K562 (cell line): ENCODE results near the gene HEMK1. TPM values are rescaled to one million over a fixed set of nuclear protein-coding genes. Genes with fewer than 3 reads are reported as not detected.

Source experiments
- ATF1 ChIP-seq, 2 experiments: fragments of 450-650 bp in 1 of 2; IDR thresholded peaks; 2 replicates each; pipeline ENCODE4 v1.6.1; 2016; ENCODE audit warnings: missing compliant biosample characterization in 1 of 2, missing genetic modification characterization in 1 of 2
- CBFB ChIP-seq: sonication (generic); formaldehyde crosslinking; IDR thresholded peaks from 2 replicates; pipeline ENCODE4 v1.4.0; 2020; ENCODE audit warnings: mild to moderate bottlenecking, missing genetic modification reagents
- L3MBTL2 ChIP-seq: fragments of 450-650 bp; IDR thresholded peaks from 2 replicates; pipeline ENCODE4 v1.6.1; 2016; ENCODE audit warnings: mild to moderate bottlenecking, moderate library complexity
- MAZ ChIP-seq, 2 experiments: fragments of 450-650 bp in 1 of 2; sonication (generic) in 1 of 2; formaldehyde crosslinking; IDR thresholded peaks in 1 of 2; conservative IDR thresholded peaks in 1 of 2; 2 replicates each; pipeline versions ENCODE4 v1.4.0 to v1.5.0; 2020; ENCODE audit warnings: mild to moderate bottlenecking in 1 of 2, missing genetic modification reagents in 1 of 2
- PURB ChIP-seq: sonication (generic); formaldehyde crosslinking; IDR thresholded peaks from 2 replicates; pipeline ENCODE4 v1.9.0; 2021; ENCODE audit warnings: low read depth, mild to moderate bottlenecking, missing genetic modification reagents
- RBBP5 ChIP-seq: fragments of 200-600 bp; sonication (generic); IDR thresholded peaks from 2 replicates; pipeline ENCODE4 v1.6.1; 2012; ENCODE audit warnings: borderline replicate concordance, mild to moderate bottlenecking, low read length, control low read depth, inconsistent platforms; ENCODE audit not compliant: insufficient read depth, poor library complexity, severe bottlenecking
- TCF7L2 ChIP-seq: fragments of 150-350 bp; IDR thresholded peaks from 2 replicates; pipeline ENCODE4 v1.6.1; 2016; ENCODE audit warnings: low read depth, mild to moderate bottlenecking, low read length, moderate library complexity
- ZFX ChIP-seq: sonication (generic); formaldehyde crosslinking; IDR thresholded peaks from 2 replicates; pipeline ENCODE4 v1.8.0; 2022; ENCODE audit warnings: mild to moderate bottlenecking, missing genetic modification reagents, moderate library complexity
- ZHX1 ChIP-seq: fragments of 150-350 bp; conservative IDR thresholded peaks from 2 replicates; pipeline ENCODE4 v1.6.1; 2014; ENCODE audit warnings: low read length
- ZNF644 ChIP-seq: fragments of 200-800 bp; sonication (Bioruptor generic); IDR thresholded peaks from 2 replicates; pipeline ENCODE4 v1.6.1; 2016; ENCODE audit warnings: low read depth, missing genetic modification characterization, missing compliant biosample characterization
- ZNF830 ChIP-seq: fragments of 250-450 bp; sonication (Bioruptor Pico); IDR thresholded peaks from 2 replicates; pipeline ENCODE4 v1.5.0; 2021; ENCODE audit warnings: mild to moderate bottlenecking
- polyA plus RNA-seq, 8 experiments: library from polyadenylated mRNA; depleted of rRNA in 4 of 8; stranded (reverse) in 5 of 8; unstranded in 3 of 8; fragments of >200 nt; fragmentation: Nextera tagmentation in 2 of 8; fragmentation: Illumina TruSeq in 1 of 8; extraction: Ambion mirVana in 2 of 8; extraction: Trizol in 1 of 8; gene quantifications; 2 replicates each; pipeline versions ENCODE4 v1.2.1 to v1.2.3, GENCODE V29; 2011 to 2014; ENCODE audit warnings: inconsistent platforms in 1 of 8, missing spikeins in 1 of 8
- total RNA-seq, 7 experiments: library from RNA; depleted of rRNA in 6 of 7; stranded (reverse); fragments of >200 nt in 6 of 7; fragmentation: Illumina TruSeq in 2 of 7; extraction: Trizol in 2 of 7; gene quantifications; 2 replicates each; pipeline versions ENCODE4 v1.2.1 to v1.2.3, GENCODE V29; 2011 to 2021; ENCODE audit warnings: low replicate concordance in 1 of 7
- TF ChIP-seq, protein P1 (sequence below): sonication (generic); formaldehyde crosslinking; IDR thresholded peaks from 2 replicates; pipeline ENCODE4 v1.8.0; 2022; ENCODE audit warnings: mild to moderate bottlenecking, missing genetic modification reagents
- TF ChIP-seq, protein P2 (sequence below): sonication (generic); formaldehyde crosslinking; IDR thresholded peaks from 2 replicates; pipeline ENCODE4 v1.8.0; 2022; ENCODE audit warnings: missing genetic modification reagents, mild to moderate bottlenecking, borderline replicate concordance
- TF ChIP-seq, protein P3 (sequence below): sonication (generic); formaldehyde crosslinking; IDR thresholded peaks from 2 replicates; pipeline ENCODE4 v1.8.0; 2022; ENCODE audit warnings: mild to moderate bottlenecking, missing genetic modification reagents

The HEMK1 gene
- total and polyA plus RNA-seq, 9 of the 15 experiments (the other 6 are each of a cell fraction or from before 2014, with no cell fraction given) = 2.0 to 16.8 (median 11.4) TPM

- TF ChIP-seq, protein P1, sequence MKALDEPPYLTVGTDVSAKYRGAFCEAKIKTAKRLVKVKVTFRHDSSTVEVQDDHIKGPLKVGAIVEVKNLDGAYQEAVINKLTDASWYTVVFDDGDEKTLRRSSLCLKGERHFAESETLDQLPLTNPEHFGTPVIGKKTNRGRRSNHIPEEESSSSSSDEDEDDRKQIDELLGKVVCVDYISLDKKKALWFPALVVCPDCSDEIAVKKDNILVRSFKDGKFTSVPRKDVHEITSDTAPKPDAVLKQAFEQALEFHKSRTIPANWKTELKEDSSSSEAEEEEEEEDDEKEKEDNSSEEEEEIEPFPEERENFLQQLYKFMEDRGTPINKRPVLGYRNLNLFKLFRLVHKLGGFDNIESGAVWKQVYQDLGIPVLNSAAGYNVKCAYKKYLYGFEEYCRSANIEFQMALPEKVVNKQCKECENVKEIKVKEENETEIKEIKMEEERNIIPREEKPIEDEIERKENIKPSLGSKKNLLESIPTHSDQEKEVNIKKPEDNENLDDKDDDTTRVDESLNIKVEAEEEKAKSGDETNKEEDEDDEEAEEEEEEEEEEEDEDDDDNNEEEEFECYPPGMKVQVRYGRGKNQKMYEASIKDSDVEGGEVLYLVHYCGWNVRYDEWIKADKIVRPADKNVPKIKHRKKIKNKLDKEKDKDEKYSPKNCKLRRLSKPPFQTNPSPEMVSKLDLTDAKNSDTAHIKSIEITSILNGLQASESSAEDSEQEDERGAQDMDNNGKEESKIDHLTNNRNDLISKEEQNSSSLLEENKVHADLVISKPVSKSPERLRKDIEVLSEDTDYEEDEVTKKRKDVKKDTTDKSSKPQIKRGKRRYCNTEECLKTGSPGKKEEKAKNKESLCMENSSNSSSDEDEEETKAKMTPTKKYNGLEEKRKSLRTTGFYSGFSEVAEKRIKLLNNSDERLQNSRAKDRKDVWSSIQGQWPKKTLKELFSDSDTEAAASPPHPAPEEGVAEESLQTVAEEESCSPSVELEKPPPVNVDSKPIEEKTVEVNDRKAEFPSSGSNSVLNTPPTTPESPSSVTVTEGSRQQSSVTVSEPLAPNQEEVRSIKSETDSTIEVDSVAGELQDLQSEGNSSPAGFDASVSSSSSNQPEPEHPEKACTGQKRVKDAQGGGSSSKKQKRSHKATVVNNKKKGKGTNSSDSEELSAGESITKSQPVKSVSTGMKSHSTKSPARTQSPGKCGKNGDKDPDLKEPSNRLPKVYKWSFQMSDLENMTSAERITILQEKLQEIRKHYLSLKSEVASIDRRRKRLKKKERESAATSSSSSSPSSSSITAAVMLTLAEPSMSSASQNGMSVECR = peak; percentile 58
- TF ChIP-seq RBBP5 (peak; percentile 47), MAZ (CRISPR knock-in tag; conservative IDR thresholded peaks at IDR 0.05 in 1 of 2, IDR thresholded peaks at IDR 0.05 in 1 of 2) (0 out of 4 replicates have a peak, but pooled peaks of 1 of the 2 experiments have one; percentile 20), L3MBTL2 (no peak), TCF7L2 (no peak), ZHX1 (no peak), ZNF830 (CRISPR knock-in tag) (no peak), ATF1 (CRISPR knock-in tag; IDR thresholded peaks at IDR 0.05) (no peak), ATF1 (tag; IDR thresholded peaks at IDR 0.05) (0 out of 2 replicates have a peak, but pooled peaks have one; percentile 26), PURB (CRISPR knock-in tag) (no peak), CBFB (peak; percentile 83; the same call in 1 of the 2 replicates), ZFX (CRISPR knock-in tag) (0 out of 2 replicates have a peak, but pooled peaks have one; percentile 16), ZNF644 (no peak)
- TF ChIP-seq, protein P2, sequence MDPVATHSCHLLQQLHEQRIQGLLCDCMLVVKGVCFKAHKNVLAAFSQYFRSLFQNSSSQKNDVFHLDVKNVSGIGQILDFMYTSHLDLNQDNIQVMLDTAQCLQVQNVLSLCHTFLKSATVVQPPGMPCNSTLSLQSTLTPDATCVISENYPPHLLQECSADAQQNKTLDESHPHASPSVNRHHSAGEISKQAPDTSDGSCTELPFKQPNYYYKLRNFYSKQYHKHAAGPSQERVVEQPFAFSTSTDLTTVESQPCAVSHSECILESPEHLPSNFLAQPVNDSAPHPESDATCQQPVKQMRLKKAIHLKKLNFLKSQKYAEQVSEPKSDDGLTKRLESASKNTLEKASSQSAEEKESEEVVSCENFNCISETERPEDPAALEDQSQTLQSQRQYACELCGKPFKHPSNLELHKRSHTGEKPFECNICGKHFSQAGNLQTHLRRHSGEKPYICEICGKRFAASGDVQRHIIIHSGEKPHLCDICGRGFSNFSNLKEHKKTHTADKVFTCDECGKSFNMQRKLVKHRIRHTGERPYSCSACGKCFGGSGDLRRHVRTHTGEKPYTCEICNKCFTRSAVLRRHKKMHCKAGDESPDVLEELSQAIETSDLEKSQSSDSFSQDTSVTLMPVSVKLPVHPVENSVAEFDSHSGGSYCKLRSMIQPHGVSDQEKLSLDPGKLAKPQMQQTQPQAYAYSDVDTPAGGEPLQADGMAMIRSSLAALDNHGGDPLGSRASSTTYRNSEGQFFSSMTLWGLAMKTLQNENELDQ (CRISPR knock-in tag) = no peak
- TF ChIP-seq, protein P3, sequence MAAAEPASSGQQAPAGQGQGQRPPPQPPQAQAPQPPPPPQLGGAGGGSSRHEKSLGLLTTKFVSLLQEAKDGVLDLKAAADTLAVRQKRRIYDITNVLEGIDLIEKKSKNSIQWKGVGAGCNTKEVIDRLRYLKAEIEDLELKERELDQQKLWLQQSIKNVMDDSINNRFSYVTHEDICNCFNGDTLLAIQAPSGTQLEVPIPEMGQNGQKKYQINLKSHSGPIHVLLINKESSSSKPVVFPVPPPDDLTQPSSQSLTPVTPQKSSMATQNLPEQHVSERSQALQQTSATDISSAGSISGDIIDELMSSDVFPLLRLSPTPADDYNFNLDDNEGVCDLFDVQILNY (CRISPR knock-in tag) = no peak
Measured at GRCh38 chr3:50607271-50608091, 38.2 kb downstream of the HEMK1 start (continued).
